BE2C (cell line): ENCODE results near the gene SARDH.

Experiments
- DNase-seq: peaks from one replicate; pipeline ENCODE4 v3.0.0-alpha.2; 2020
- H3K27me3 ChIP-seq: fragments of 250-450 bp; sonication (Bioruptor Pico); 2 replicates; pipeline ENCODE4 v1.5.1; 2020; ENCODE audit warnings: mild to moderate bottlenecking
- H3K36me3 ChIP-seq: fragments of 250-450 bp; sonication (Bioruptor Pico); 2 replicates; pipeline ENCODE4 v1.5.1; 2020; ENCODE audit warnings: mild to moderate bottlenecking
- H3K4me1 ChIP-seq: fragments of 250-450 bp; sonication (Bioruptor Pico); 2 replicates; pipeline ENCODE4 v1.5.1; 2020
- H3K4me3 ChIP-seq: 2 replicates; pipeline ENCODE4 v1.5.1; 2011; ENCODE audit warnings: low read depth, low read length
- H3K9me3 ChIP-seq: fragments of 250-450 bp; sonication (Bioruptor Pico); 2 replicates; pipeline ENCODE4 v1.5.1; 2020
- TF ChIP-seq, protein P1 (sequence below): IDR thresholded peaks from 2 replicates; pipeline ENCODE4 v1.5.1; 2012; ENCODE audit warnings: mild to moderate bottlenecking, low read depth, low read length

SARDH gene

DNA sequence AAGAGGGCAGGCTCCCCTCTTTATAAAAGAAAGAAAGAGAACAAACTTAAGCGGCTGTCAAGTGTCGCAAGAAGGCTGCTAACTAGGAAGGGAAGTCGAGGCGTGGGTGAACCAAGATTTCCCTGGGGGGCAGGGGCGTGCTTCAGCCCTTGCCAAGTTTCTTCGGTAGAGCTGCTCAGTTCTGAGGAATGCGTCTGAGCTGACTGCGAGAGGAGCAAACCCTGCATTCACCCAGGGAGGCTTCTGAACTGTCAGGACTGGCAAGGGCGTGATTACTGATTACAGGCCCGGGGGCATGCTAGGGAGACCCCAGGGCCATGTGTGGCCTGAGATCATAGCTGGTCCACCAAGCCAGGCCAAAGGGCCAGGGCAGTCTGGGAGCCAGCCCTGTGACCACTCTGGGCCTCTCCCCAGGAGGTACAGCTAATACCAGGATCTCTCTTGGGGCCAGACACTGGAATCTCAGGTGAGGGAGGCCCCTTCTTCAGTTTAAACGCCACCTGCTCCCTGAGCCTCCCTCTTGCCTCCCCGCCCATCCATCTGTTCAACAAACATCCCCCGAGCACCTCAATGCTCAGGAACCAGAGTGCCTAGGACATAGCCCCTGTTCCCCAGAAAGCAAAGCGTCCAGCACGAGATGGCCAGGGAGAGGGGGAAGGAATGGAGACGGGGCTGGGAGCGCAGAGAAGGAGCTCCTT is 30.9 kb downstream of the SARDH start:
- H3K4me1 ChIP-seq: peaks cover 31% of the 10 kb centered on the region
- H3K27me3 ChIP-seq: no peaks in the 10 kb centered on the region
- TF ChIP-seq, protein P1, sequence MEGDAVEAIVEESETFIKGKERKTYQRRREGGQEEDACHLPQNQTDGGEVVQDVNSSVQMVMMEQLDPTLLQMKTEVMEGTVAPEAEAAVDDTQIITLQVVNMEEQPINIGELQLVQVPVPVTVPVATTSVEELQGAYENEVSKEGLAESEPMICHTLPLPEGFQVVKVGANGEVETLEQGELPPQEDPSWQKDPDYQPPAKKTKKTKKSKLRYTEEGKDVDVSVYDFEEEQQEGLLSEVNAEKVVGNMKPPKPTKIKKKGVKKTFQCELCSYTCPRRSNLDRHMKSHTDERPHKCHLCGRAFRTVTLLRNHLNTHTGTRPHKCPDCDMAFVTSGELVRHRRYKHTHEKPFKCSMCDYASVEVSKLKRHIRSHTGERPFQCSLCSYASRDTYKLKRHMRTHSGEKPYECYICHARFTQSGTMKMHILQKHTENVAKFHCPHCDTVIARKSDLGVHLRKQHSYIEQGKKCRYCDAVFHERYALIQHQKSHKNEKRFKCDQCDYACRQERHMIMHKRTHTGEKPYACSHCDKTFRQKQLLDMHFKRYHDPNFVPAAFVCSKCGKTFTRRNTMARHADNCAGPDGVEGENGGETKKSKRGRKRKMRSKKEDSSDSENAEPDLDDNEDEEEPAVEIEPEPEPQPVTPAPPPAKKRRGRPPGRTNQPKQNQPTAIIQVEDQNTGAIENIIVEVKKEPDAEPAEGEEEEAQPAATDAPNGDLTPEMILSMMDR: no peak
- DNase-seq: peak; percentile 6
- H3K36me3 ChIP-seq: no peaks in the 10 kb centered on the region
- H3K4me3 ChIP-seq: no peak overlapping the region
- H3K9me3 ChIP-seq: no peaks in the 10 kb centered on the region

DNA sequence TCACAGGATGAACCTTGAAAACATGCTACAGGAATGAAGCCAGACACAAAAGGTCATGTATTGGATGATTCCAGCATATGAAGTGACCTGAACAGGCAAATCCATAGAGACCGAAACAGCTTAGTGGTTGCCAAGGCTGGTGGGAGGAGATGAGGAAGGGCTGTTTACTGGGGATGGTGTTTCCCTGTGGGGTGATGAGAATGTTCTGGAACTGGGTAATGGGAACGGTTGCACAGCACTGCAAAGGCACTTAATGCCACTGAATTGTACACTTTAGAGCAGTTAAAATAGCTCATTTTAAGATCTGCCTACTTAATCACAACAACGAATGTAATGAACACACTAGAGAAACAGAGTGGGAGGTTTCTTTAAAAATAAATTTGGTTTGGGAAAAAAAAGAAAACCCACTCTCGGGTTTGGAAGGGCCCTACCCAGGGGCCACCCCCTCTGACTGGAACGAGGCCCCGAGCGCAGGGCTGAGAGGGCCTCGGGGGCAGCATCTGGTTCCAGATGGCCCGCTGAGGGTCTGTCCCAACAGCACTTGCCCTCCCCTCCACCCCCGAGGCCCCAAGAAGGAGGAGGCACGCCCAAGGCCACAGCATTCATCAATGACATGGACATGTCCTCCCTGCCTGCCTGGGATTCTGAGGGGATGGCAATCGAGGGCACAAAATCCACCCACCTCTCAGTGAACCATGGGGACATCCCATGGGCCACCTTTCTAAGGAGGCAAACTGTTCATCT is 31.7 kb downstream of the SARDH start:
- Histone ChIP-seq H3K36me3 (no peaks in the 10 kb centered on the region), H3K4me3 (no peak overlapping the region), H3K27me3 (no peaks in the 10 kb centered on the region), H3K4me1 (peaks cover 26% of the 10 kb centered on the region), H3K9me3 (no peaks in the 10 kb centered on the region)
- TF ChIP-seq, protein P1: no peak
- peak; percentile 7 for DNase-seq

DNA sequence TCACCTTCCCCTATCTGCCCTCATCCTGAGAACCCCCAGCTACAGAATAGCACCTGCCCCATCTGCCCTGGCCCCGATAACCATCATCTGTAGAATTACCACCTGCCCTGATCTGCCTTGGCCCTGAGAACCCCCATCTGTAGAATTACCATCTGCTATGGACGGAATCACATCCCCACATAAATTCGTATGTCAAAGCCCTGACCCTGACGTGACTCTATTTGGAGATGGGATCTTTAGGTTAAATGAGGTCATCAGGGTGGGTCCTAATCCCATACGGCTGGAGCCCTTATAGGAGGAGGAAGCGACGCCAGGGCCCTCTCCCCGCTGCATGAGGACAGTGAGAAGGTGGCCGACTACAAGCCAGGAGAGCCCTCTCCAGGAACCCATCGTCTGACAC is 32.6 kb downstream of the SARDH start:
- Histone ChIP-seq H3K36me3 (no peaks in the 10 kb centered on the region), H3K27me3 (no peaks in the 10 kb centered on the region), H3K9me3 (no peaks in the 10 kb centered on the region), H3K4me3 (no peak overlapping the region), H3K4me1 (peaks cover 20% of the 10 kb centered on the region)
- TF ChIP-seq, protein P1: no peak
- no peak for DNase-seq

- Histone ChIP-seq H3K36me3 (no peaks in the 10 kb centered on the region), H3K4me3 (no peak overlapping the region), H3K4me1 (peaks cover 19% of the 10 kb centered on the region), H3K27me3 (no peaks in the 10 kb centered on the region), H3K9me3 (no peaks in the 10 kb centered on the region)
- TF ChIP-seq, protein P1: no peak
- DNase-seq: peak; percentile 7
Measured at GRCh38 chr9:133704711-133705181, 33.4 kb downstream of the SARDH start.

GRCh38 chr9:133703591-133704399 is 34.4 kb downstream of the SARDH start:
- TF ChIP-seq, protein P1: no peak
- no peaks in the 10 kb centered on the region for H3K36me3 ChIP-seq
- DNase-seq: peak; percentile 54
- H3K4me1 ChIP-seq: peaks cover 11% of the 10 kb centered on the region
- H3K27me3 ChIP-seq: no peaks in the 10 kb centered on the region
- H3K9me3 ChIP-seq: no peaks in the 10 kb centered on the region
- H3K4me3 ChIP-seq: no peak overlapping the region
